GM11168 (cell line): ENCODE measurements around the gene DCDC1.

Experiments
- in situ Hi-C: fragments of 300-500 bp; cut with MboI; formaldehyde crosslinking; loops from one replicate; pipeline ENCODE4 v1.12.0; 2022; ENCODE audit warnings: low sequenced_read_pairs; ENCODE audit not compliant: unreplicated experiment

DCDC1 gene

DNA sequence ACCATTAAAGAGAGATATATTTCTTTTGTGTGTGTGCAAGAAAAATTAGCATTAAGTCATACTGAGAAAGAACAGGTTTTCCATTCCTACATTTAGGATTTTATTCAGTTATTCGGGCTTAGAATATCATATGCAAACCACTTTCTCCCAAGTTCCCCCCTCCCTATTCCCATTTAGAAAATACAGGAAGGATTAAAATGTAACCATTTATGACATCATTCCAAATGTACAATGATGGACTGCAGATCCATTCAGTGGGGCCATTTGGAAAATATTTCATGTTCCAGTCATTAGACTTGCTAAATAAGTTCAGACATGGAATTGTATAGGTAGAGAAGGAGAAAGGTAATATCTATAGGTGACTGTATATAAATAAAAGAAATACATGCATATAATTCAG lies 554.8 kb downstream of the DCDC1 start:
- in situ Hi-C loops: no loop called here
